ENCODE results near the gene P4HA1. TPM values are rescaled to one million over a fixed set of nuclear protein-coding genes. Genes with fewer than 3 reads are reported as not detected.

P4HA1 gene
- total RNA-seq, result 54.1 and 63.0 TPM in 2 replicates

GRCh38 chr10:73096449-73097304 is at the start of gene P4HA1:
TSS of gene P4HA1 (minus strand) at chr10:73096866. CDS start at chr10:73074883, 21,983 bp downstream.

GRCh38 chr10:73110345-73110849 is 13.7 kb upstream of the P4HA1 start, which contains the start of gene NUDT13:
TSS of gene NUDT13 (plus strand) at chr10:73110455. CDS start at chr10:73114366, 3,911 bp downstream.

Other genes starting within 250 kb of the P4HA1 start
- gene OIT3, start 203.1 kb downstream of the P4HA1 start, total RNA-seq, result 0.09 and 0.11 TPM in 2 replicates
- 0.43 TPM in 1 of 2 replicates, not detected in the other for gene PLA2G12B, start 142.1 kb downstream of the P4HA1 start, total RNA-seq
- 1.7 and 2.2 TPM in 2 replicates for gene NUDT13, start 13.6 kb upstream of the P4HA1 start, total RNA-seq
- 18.1 and 23.6 TPM in 2 replicates for gene ECD, start 71.1 kb upstream of the P4HA1 start, total RNA-seq
- gene FAM149B1, start 71.3 kb upstream of the P4HA1 start, total RNA-seq, result 24.1 and 28.4 TPM in 2 replicates
- gene DNAJC9, start 150.4 kb upstream of the P4HA1 start, total RNA-seq, result 18.4 and 19.3 TPM in 2 replicates
- 58.2 and 60.1 TPM in 2 replicates for gene MRPS16, start 155.8 kb upstream of the P4HA1 start, total RNA-seq

Data from dermis lymphatic vessel endothelial cell (primary cell).